Caco-2 (cell line): ENCODE measurements around the gene KLK13. TPM values are rescaled to one million over a fixed set of nuclear protein-coding genes. Genes with fewer than 3 reads are reported as not detected.

ENCODE experiments used
- BruUV-seq: library from RNA; stranded (reverse); fragments of 400-500 nt; replicated peaks from 2 replicates; lab custom pipeline; 2021; lab: Mats Ljungman, UMichigan
- CTCF ChIA-PET: fragments of 300-600 bp; sonication (Branson Sonifier 250); formaldehyde crosslinking; loops from one replicate; lab custom pipeline; 2022; ENCODE audit warnings: antibody characterized with exemption; lab: Charles Lee
- POLR2A ChIA-PET: fragments of 300-600 bp; sonication (Branson Sonifier 250); formaldehyde crosslinking; loops from one replicate; lab custom pipeline; 2022; ENCODE audit warnings: antibody characterized with exemption; lab: Charles Lee
- DNase-seq, 2 experiments: peaks; one replicate each; pipeline versions ENCODE4 v3.0.0 to v3.0.0-alpha.2; 2020 to 2022
- H3K27me3 ChIP-seq: replicated peaks from 2 replicates; pipeline ENCODE4 v1.6.0; 2011; ENCODE audit warnings: low read length; ENCODE audit not compliant: control insufficient read depth, insufficient read depth
- H3K36me3 ChIP-seq: 2 replicates; pipeline ENCODE4 v1.5.1; 2011; ENCODE audit warnings: low read length; ENCODE audit not compliant: control insufficient read depth, insufficient read depth
- H3K4me1 ChIP-seq: fragments of 250-450 bp; sonication (Bioruptor Pico); 2 replicates; pipeline ENCODE4 v1.5.1; 2020; ENCODE audit warnings: mild to moderate bottlenecking
- H3K4me3 ChIP-seq: 2 replicates; pipeline ENCODE4 v1.5.1; 2011; ENCODE audit warnings: low read depth, mild to moderate bottlenecking, control low read depth, low read length
- H3K9me3 ChIP-seq: fragments of 250-450 bp; sonication (Bioruptor Pico); 2 replicates; pipeline ENCODE4 v1.5.1; 2020; ENCODE audit warnings: mild to moderate bottlenecking, moderate library complexity
- H3K27ac Mint-ChIP-seq: one replicate; pipeline ENCODE4 v1.8.0; 2022; ENCODE audit warnings: mixed read lengths; ENCODE audit not compliant: unreplicated experiment
- H3K27me3 Mint-ChIP-seq: one replicate; pipeline ENCODE4 v1.8.0; 2022; ENCODE audit warnings: mixed read lengths; ENCODE audit not compliant: insufficient read depth, unreplicated experiment
- H3K36me3 Mint-ChIP-seq: one replicate; pipeline ENCODE4 v1.8.0; 2022; ENCODE audit warnings: mild to moderate bottlenecking, mixed read lengths; ENCODE audit not compliant: insufficient read depth, unreplicated experiment
- H3K4me1 Mint-ChIP-seq: one replicate; pipeline ENCODE4 v1.8.0; 2022; ENCODE audit warnings: low read depth, mixed read lengths; ENCODE audit not compliant: unreplicated experiment
- H3K4me3 Mint-ChIP-seq: one replicate; pipeline ENCODE4 v1.8.0; 2022; ENCODE audit warnings: mild to moderate bottlenecking, moderate library complexity, mixed read lengths; ENCODE audit not compliant: unreplicated experiment
- H3K9me3 Mint-ChIP-seq: one replicate; pipeline ENCODE4 v1.8.0; 2022; ENCODE audit warnings: mixed read lengths; ENCODE audit not compliant: unreplicated experiment
- CTCF ChIP-seq, 2 experiments: fragments of 200-600 bp in 1 of 2; IDR thresholded peaks; 1 replicate in 1 of 2; 2 replicates in 1 of 2; pipeline versions ENCODE4 v1.5.1 to v1.8.0; 2011 to 2022; ENCODE audit warnings: antibody characterized with exemption in 1 of 2, control low read depth in 1 of 2, inconsistent platforms in 1 of 2, low read depth in 1 of 2, low read length in 1 of 2, mild to moderate bottlenecking in 1 of 2, moderate library complexity in 1 of 2; ENCODE audit not compliant: insufficient read depth in 1 of 2, severe bottlenecking in 1 of 2, unreplicated experiment in 1 of 2
- intact Hi-C: fragments of 100-400 bp; cut with micrococcal nuclease; formaldehyde crosslinking; loops from one replicate; pipeline ENCODE4 v1.10.0; 2022; ENCODE audit not compliant: unreplicated experiment
- total RNA-seq: library from RNA; stranded (reverse); gene quantifications from 2 replicates; pipeline ENCODE4 v1.2.3, GENCODE V29; 2022

The KLK13 gene
- total RNA-seq, 1 experiment from 2014 or later = not detected

GRCh38 chr19:51019544-51019925, 45.4 kb downstream of the KLK13 start, which contains the start of gene KLK10:
Gene KLK10, minus strand, starts transcription at chr19:51019709. Its CDS starts 579 bp downstream, at chr19:51019130.
- peaks cover 31% of the 10 kb centered on the region for H3K27me3 Mint-ChIP-seq
- H3K4me3 Mint-ChIP-seq = peak within 1 kb of the TSS; percentile 60
- POLR2A ChIA-PET = no interaction called here

GRCh38 chr19:51018745-51019543, 45.9 kb downstream of the KLK13 start:
- 0 out of 2 replicates have a peak, but pooled peaks cover 4% of the 10 kb centered on the region for H3K4me1 ChIP-seq
- peaks cover 5% of the 10 kb centered on the region for H3K27me3 ChIP-seq
- H3K9me3 Mint-ChIP-seq = no peaks in the 10 kb centered on the region
- no TSS peak for BruUV-seq
- CTCF ChIA-PET = interaction anchor here (0.6 kb wide), 4 partner anchors 24 to 610 kb away, joined by 3 to 6 read pairs (median 3); no protein-coding TSS in a partner anchor
- POLR2A ChIA-PET = no interaction called here
- intact Hi-C loops = no loop called here
- H3K4me3 Mint-ChIP-seq = peak overlapping the region; percentile 60
- DNase-seq = no peak
- no peaks in the 10 kb centered on the region for H3K9me3 ChIP-seq
- no peak for TF ChIP-seq CTCF (IDR thresholded peaks at IDR 0.05; ENCODE audit: insufficient read depth in 1 of 2, low read depth in 1 of 2, low read length in 1 of 2, severe bottlenecking in 1 of 2, unreplicated experiment in 1 of 2)
- no peak overlapping the region for H3K27ac Mint-ChIP-seq
- no peaks in the 10 kb centered on the region for H3K36me3 Mint-ChIP-seq
- H3K27me3 Mint-ChIP-seq = peaks cover 35% of the 10 kb centered on the region
- H3K4me1 Mint-ChIP-seq = no peaks in the 10 kb centered on the region
- H3K4me3 ChIP-seq = peak overlapping the region; percentile 17
- H3K36me3 ChIP-seq = no peaks in the 10 kb centered on the region

More at GRCh38 chr19:51019544-51019925, 45.4 kb downstream of the KLK13 start, which contains the start of gene KLK10:
- BruUV-seq = no TSS peak
- Mint-ChIP-seq H3K4me1 (no peaks in the 10 kb centered on the region), H3K27ac (no peak within 1 kb of the TSS), H3K36me3 (no peaks in the 10 kb centered on the region), H3K9me3 (no peaks in the 10 kb centered on the region)
- no peak for TF ChIP-seq CTCF (IDR thresholded peaks at IDR 0.05; ENCODE audit: insufficient read depth in 1 of 2, low read depth in 1 of 2, low read length in 1 of 2, severe bottlenecking in 1 of 2, unreplicated experiment in 1 of 2)
- DNase-seq = no peak
- peak within 1 kb of the TSS; percentile 17 for H3K4me3 ChIP-seq
- peaks cover 5% of the 10 kb centered on the region for H3K27me3 ChIP-seq
- 0 out of 2 replicates have a peak, but pooled peaks cover 4% of the 10 kb centered on the region for H3K4me1 ChIP-seq
- intact Hi-C loops = no loop called here
- no peaks in the 10 kb centered on the region for H3K9me3 ChIP-seq
- H3K36me3 ChIP-seq = no peaks in the 10 kb centered on the region
- CTCF ChIA-PET = interaction anchor here (0.6 kb wide), 2 partner anchors 24 to 610 kb away, joined by 3 read pairs; no protein-coding TSS in a partner anchor

GRCh38 chr19:51016798-51017683, 47.9 kb downstream of the KLK13 start:
- no peaks in the 10 kb centered on the region for H3K4me1 Mint-ChIP-seq
- H3K27me3 Mint-ChIP-seq = peaks cover 27% of the 10 kb centered on the region
- Histone ChIP-seq H3K36me3 (no peaks in the 10 kb centered on the region), H3K27me3 (peaks cover 5% of the 10 kb centered on the region), H3K4me1 (0 out of 2 replicates have a peak, but pooled peaks cover 4% of the 10 kb centered on the region), H3K4me3 (no peak overlapping the region), H3K9me3 (no peaks in the 10 kb centered on the region)
- no TSS peak for BruUV-seq
- peak; percentile 52 to 54 for DNase-seq
- peak overlapping the region; percentile 59 for H3K4me3 Mint-ChIP-seq
- H3K9me3 Mint-ChIP-seq = no peaks in the 10 kb centered on the region
- POLR2A ChIA-PET = no interaction called here
- no peaks in the 10 kb centered on the region for H3K36me3 Mint-ChIP-seq
- TF ChIP-seq CTCF (IDR thresholded peaks at IDR 0.05; ENCODE audit: insufficient read depth in 1 of 2, low read depth in 1 of 2, low read length in 1 of 2, severe bottlenecking in 1 of 2, unreplicated experiment in 1 of 2) = peak; percentile 41 to 42
- intact Hi-C loops = no loop called here
- CTCF ChIA-PET = interaction anchor here (0.6 to 1.0 kb wide), 3 partner anchors 16 to 177 kb away, joined by 3 to 4 read pairs (median 3); no protein-coding TSS in a partner anchor
- no peak overlapping the region for H3K27ac Mint-ChIP-seq
